Measurements from ENCODE around the gene SMAD9. TPM values are rescaled to one million over a fixed set of nuclear protein-coding genes. Genes with fewer than 3 reads are reported as not detected.
A peak's percentile ranks its signal among the peaks of the same experiment; 100 is the strongest.

Gene SMAD9
- total RNA-seq, 6 experiments from 2014 or later: 0.80 to 1.5 (median 1.3) TPM

DNA sequence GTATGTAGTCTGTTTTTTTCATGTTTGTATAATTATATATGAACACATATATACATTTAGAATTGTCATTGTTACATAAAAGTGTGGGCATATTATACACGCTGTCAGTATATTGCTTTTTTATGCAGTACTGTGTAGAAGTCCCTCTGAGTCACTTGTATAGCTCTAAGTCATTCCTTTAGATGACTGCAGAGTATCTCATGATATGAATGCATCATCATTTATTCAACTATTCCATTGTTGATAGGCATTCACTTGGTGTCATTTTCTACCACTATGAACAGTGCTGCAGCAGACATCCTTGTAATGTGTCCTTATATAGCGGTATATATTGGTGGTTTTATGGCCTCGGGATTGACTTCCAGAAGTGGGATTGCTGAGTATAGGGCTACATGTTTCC, 85.7 kb downstream of the SMAD9 start:
- no peak overlapping the region for H3K4me3 ChIP-seq
- ATAC-seq (no peak), DNase-seq (no peak)
- H3K36me3 ChIP-seq: no peaks in the 10 kb centered on the region
- no peaks in the 10 kb centered on the region for H3K27me3 ChIP-seq
- H3K27ac ChIP-seq: no peak overlapping the region
- intact Hi-C loops (cut with DNase I): no loop called here
- H3K4me1 ChIP-seq: no peaks in the 10 kb centered on the region
- TF ChIP-seq, protein P1, sequence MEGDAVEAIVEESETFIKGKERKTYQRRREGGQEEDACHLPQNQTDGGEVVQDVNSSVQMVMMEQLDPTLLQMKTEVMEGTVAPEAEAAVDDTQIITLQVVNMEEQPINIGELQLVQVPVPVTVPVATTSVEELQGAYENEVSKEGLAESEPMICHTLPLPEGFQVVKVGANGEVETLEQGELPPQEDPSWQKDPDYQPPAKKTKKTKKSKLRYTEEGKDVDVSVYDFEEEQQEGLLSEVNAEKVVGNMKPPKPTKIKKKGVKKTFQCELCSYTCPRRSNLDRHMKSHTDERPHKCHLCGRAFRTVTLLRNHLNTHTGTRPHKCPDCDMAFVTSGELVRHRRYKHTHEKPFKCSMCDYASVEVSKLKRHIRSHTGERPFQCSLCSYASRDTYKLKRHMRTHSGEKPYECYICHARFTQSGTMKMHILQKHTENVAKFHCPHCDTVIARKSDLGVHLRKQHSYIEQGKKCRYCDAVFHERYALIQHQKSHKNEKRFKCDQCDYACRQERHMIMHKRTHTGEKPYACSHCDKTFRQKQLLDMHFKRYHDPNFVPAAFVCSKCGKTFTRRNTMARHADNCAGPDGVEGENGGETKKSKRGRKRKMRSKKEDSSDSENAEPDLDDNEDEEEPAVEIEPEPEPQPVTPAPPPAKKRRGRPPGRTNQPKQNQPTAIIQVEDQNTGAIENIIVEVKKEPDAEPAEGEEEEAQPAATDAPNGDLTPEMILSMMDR (IDR thresholded peaks at IDR 0.05): no peak
- no peak for TF ChIP-seq POLR2A (IDR thresholded peaks at IDR 0.05)
- no peaks in the 10 kb centered on the region for H3K9me3 ChIP-seq
- WGBS (ENCODE audit: insufficient coverage, low coverage, low lambda C conversion rate, missing lambda C conversion rate): 96% methylated on average over 2 of the region's 3 CpGs

DNA sequence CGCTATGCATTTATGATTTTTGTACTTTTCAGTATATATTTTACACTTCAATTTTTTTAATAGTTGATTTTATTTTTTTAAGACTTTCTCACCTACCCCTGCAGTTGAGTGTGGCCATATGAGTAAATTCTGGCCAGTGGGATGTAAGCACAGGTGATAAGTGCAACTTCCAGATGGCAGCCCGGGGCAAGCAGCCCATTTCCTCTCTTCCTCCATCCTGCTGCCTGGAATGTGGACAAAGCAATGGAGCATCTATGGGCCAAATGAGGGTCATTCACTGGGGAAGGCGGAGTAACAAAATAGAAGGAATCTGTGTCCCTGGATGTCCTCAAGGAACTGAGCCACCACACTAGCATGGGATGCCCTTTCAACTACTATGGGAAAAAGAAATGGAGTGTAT, 88.7 kb downstream of the SMAD9 start:
- Histone ChIP-seq H3K9me3 (no peaks in the 10 kb centered on the region), H3K4me1 (no peaks in the 10 kb centered on the region), H3K27me3 (no peaks in the 10 kb centered on the region), H3K36me3 (peaks cover 0 to 11% (median 0%) of the 10 kb centered on the region in 4 donors), H3K27ac (no peak overlapping the region), H3K4me3 (no peak overlapping the region)
- intact Hi-C loops (cut with DNase I): no loop called here
- no peak for ATAC-seq
- DNase-seq: no peak
- TF ChIP-seq, protein P1 (IDR thresholded peaks at IDR 0.05): no peak
- no peak for TF ChIP-seq POLR2A (IDR thresholded peaks at IDR 0.05)
- 92% methylated on average over 3 of the region's 3 CpGs for WGBS (ENCODE audit: insufficient coverage, low coverage, low lambda C conversion rate, missing lambda C conversion rate)

DNA sequence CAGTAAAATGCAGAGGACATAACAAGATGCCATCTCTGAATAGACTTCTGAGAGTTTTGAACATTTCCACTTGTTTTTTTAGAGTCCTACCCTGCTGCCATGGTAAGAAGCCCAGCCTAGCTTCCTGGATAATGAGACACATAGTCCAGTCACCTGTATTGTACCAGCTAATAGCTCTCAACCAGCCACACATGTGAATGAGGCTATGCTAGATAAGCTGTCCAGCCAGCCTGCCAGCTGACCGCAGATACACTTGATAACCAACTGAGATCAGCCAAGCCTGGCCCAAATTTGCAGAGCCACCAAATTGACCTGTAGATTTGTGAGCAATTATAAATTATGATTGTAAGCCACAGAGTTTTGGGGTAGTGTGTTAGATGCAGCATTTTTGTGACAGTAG, 90.3 kb downstream of the SMAD9 start:
- Histone ChIP-seq H3K4me3 (no peak overlapping the region), H3K27ac (no peak overlapping the region), H3K4me1 (no peaks in the 10 kb centered on the region), H3K36me3 (peaks cover 0 to 11% (median 0%) of the 10 kb centered on the region in 4 donors), H3K27me3 (no peaks in the 10 kb centered on the region), H3K9me3 (no peaks in the 10 kb centered on the region)
- ATAC-seq (no peak), DNase-seq (no peak)
- WGBS (ENCODE audit: insufficient coverage, low coverage, low lambda C conversion rate, missing lambda C conversion rate): no CpG with 5 or more reads among the region's 1 CpG
- intact Hi-C loops (cut with DNase I): no loop called here
- TF ChIP-seq, protein P1 (IDR thresholded peaks at IDR 0.05): no peak
- no peak for TF ChIP-seq POLR2A (IDR thresholded peaks at IDR 0.05)

DNA sequence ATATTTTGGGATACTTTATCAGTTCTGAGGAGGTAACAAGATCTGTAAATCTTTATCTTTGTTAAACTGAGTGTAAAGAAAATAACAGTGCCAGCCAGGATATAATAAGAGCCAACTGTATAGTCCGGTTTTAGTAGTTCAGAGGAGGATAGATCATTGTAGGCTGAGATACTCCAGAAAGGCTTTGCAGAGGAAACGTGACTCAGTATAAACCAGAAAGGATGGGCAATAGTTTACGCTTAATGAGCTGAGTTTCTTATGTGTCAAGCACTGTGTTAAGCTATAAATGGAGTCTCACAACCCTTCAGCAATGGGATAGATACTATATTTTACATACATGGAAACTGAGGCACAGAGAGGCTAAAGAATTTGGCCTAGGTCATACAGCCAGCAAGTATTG, 97.3 kb downstream of the SMAD9 start:
- DNase-seq: no peak
- ATAC-seq: no peak
- 87% methylated on average over 3 of the region's 3 CpGs for WGBS (ENCODE audit: insufficient coverage, low coverage, low lambda C conversion rate, missing lambda C conversion rate)
- Histone ChIP-seq H3K36me3 (peaks cover 0 to 6% (median 0%) of the 10 kb centered on the region in 4 donors), H3K4me3 (no peak overlapping the region), H3K27ac (no peak overlapping the region), H3K9me3 (no peaks in the 10 kb centered on the region), H3K27me3 (no peaks in the 10 kb centered on the region), H3K4me1 (peaks cover 0 to 11% (median 0%) of the 10 kb centered on the region in 4 donors)
- intact Hi-C loops (cut with DNase I): no loop called here
- no peak for TF ChIP-seq POLR2A (IDR thresholded peaks at IDR 0.05)
- TF ChIP-seq, protein P1 (IDR thresholded peaks at IDR 0.05): no peak

DNA sequence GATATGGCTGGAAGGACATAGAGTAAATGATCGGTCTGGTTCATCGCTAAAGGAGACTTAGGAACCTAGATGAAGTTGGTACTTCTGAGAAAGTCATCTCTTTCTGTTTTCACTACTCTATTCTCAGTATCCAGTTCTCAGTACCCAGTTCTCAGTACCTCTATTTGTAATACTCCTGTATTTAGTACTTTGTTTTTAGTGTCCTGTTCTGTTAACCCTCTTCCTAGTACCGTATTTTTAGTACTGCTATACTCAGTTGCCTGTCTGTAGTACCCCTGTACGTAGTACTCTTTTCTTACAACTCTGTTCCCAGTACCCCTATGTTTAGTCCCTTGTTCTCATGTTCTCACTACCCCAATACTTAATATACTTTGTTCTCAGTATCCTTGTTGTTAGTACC, 99.8 kb downstream of the SMAD9 start:
- intact Hi-C loops (cut with DNase I): no loop called here
- TF ChIP-seq POLR2A (IDR thresholded peaks at IDR 0.05): no peak
- TF ChIP-seq, protein P1 (IDR thresholded peaks at IDR 0.05): no peak
- 45% methylated on average over 4 of the region's 4 CpGs for WGBS (ENCODE audit: insufficient coverage, low coverage, low lambda C conversion rate, missing lambda C conversion rate)
- no peak for DNase-seq
- ATAC-seq: no peak
- Histone ChIP-seq H3K27ac (no peak overlapping the region), H3K4me1 (peaks cover 0 to 11% (median 0%) of the 10 kb centered on the region in 4 donors), H3K9me3 (no peaks in the 10 kb centered on the region), H3K27me3 (no peaks in the 10 kb centered on the region), H3K4me3 (peak overlapping the region; percentile 70 to 96 (median 73)), H3K36me3 (no peaks in the 10 kb centered on the region)

All from right lobe of liver (tissue), 6 donors.